ENCODE measurements around the gene GRAMD1B. TPM values are rescaled to one million over a fixed set of nuclear protein-coding genes. Genes with fewer than 3 reads are reported as not detected.

The GRAMD1B gene
- total RNA-seq, 2 donors from 2014 or later = 3.1 to 3.8 TPM

DNA sequence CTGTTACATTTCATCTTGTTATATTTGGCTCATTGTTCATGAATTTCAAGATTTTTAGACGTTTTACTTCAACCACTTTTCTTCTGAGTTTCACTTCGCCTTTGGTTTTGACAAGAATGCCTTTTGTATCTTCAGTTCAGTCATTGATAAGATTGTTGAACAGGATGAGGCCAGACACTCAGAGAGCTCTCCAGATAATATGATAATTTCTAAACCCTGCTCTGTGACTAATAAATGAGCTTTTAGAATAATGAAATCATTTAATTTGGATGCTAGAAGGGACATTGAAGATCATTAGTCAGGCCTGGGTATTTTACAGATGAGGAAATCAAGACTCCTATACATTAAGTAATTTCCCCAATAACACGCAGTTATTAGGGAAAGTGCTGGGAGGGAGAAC lies 37.2 kb upstream of the GRAMD1B start:
- no peak overlapping the region for H3K4me3 ChIP-seq
- H3K9me3 ChIP-seq = no peaks in the 10 kb centered on the region
- no peaks in the 10 kb centered on the region for H3K27me3 ChIP-seq
- no peak overlapping the region for H3K27ac ChIP-seq
- H3K4me1 ChIP-seq = no peaks in the 10 kb centered on the region
- no peaks in the 10 kb centered on the region for H3K36me3 ChIP-seq
- DNase-seq (ENCODE audit: low spot score) = no peak
- TF ChIP-seq, protein P1, sequence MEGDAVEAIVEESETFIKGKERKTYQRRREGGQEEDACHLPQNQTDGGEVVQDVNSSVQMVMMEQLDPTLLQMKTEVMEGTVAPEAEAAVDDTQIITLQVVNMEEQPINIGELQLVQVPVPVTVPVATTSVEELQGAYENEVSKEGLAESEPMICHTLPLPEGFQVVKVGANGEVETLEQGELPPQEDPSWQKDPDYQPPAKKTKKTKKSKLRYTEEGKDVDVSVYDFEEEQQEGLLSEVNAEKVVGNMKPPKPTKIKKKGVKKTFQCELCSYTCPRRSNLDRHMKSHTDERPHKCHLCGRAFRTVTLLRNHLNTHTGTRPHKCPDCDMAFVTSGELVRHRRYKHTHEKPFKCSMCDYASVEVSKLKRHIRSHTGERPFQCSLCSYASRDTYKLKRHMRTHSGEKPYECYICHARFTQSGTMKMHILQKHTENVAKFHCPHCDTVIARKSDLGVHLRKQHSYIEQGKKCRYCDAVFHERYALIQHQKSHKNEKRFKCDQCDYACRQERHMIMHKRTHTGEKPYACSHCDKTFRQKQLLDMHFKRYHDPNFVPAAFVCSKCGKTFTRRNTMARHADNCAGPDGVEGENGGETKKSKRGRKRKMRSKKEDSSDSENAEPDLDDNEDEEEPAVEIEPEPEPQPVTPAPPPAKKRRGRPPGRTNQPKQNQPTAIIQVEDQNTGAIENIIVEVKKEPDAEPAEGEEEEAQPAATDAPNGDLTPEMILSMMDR (IDR thresholded peaks at IDR 0.05) = no peak

- Histone ChIP-seq H3K4me1 (no peaks in the 10 kb centered on the region), H3K36me3 (no peaks in the 10 kb centered on the region), H3K27ac (no peak overlapping the region), H3K9me3 (no peaks in the 10 kb centered on the region), H3K4me3 (no peak overlapping the region), H3K27me3 (no peaks in the 10 kb centered on the region)
- DNase-seq (ENCODE audit: low spot score) = no peak
- TF ChIP-seq, protein P1 (IDR thresholded peaks at IDR 0.05) = no peak
Measured at GRCh38 chr11:123393312-123393927, 36.6 kb upstream of the GRAMD1B start.

DNA sequence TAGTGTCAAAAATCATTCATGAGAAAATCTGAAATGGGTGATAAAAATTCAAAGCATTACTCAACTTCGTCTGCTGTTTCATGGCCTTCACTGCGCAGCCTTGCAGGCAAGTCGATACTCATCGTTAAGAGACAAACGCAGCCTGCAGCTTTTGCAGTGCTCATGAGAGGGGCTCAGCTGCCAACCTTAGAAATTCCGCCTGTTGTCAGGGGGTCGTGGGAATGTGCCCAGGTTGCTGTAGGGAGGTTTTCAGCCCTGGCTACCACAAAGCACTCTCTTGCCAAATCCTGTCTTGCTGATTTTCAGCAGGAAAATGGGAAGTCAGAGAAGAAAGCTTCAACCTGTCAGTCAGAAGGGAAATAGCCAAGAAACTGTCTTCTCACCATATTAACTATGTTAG lies 25.4 kb upstream of the GRAMD1B start:
- H3K27ac ChIP-seq = no peak overlapping the region
- no peak overlapping the region for H3K4me3 ChIP-seq
- TF ChIP-seq, protein P1 (IDR thresholded peaks at IDR 0.05) = no peak
- H3K27me3 ChIP-seq = no peaks in the 10 kb centered on the region
- DNase-seq (ENCODE audit: low spot score) = no peak
- no peaks in the 10 kb centered on the region for H3K9me3 ChIP-seq
- peaks cover 0 to 16% of the 10 kb centered on the region in 2 donors for H3K4me1 ChIP-seq
- no peaks in the 10 kb centered on the region for H3K36me3 ChIP-seq

- Histone ChIP-seq H3K4me1 (peaks cover 0 to 16% of the 10 kb centered on the region in 2 donors), H3K27ac (no peak overlapping the region), H3K9me3 (no peaks in the 10 kb centered on the region), H3K4me3 (no peak overlapping the region), H3K36me3 (no peaks in the 10 kb centered on the region), H3K27me3 (no peaks in the 10 kb centered on the region)
- TF ChIP-seq, protein P1 (IDR thresholded peaks at IDR 0.05) = no peak
- no peak for DNase-seq (ENCODE audit: low spot score)
Measured at GRCh38 chr11:123405123-123405592, 24.9 kb upstream of the GRAMD1B start.

- TF ChIP-seq, protein P1 (IDR thresholded peaks at IDR 0.05) = no peak
- Histone ChIP-seq H3K27me3 (no peaks in the 10 kb centered on the region), H3K36me3 (no peaks in the 10 kb centered on the region), H3K4me1 (peaks cover 0 to 16% of the 10 kb centered on the region in 2 donors), H3K9me3 (no peaks in the 10 kb centered on the region), H3K27ac (no peak overlapping the region), H3K4me3 (no peak overlapping the region)
- DNase-seq (ENCODE audit: low spot score) = no peak
Measured at GRCh38 chr11:123406441-123407129, 23.5 kb upstream of the GRAMD1B start.

Measured in right atrium auricular region (tissue), 2 donors.